ENCODE data around the gene COG2. TPM values are rescaled to one million over a fixed set of nuclear protein-coding genes. Genes with fewer than 3 reads are reported as not detected.
"Not testable (repeated sequence)": the region's sequence is repeated elsewhere in the genome, so short reads cannot be mapped to it uniquely, and the experiment has no call there.

COG2 gene
- total RNA-seq, 1 donor from 2014 or later, result 22.0 TPM

DNA sequence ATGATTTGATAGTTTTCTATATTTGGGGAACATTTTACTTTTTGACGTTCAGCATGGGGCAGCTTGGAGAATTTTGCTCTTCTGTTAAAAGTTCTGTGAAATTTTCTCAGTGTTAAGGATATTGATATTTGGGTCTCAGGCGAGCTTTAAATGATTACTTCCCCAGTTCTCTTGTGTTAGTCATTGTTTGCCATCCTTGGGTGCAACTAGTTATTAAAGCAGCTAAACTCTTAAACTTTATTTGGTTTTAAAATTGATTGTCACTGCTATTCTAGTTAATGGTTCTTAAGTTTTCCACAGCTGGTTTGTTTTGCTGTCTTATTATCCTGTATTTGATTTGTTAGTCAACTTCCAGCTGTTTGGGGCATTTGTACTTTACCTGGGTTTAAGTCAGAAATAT is 9.0 kb downstream of the COG2 start:
- H3K9me3 Mint-ChIP-seq (ENCODE audit: unreplicated experiment), result peaks cover 23% of the 10 kb centered on the region
- H3K27ac Mint-ChIP-seq (ENCODE audit: unreplicated experiment), result no peak overlapping the region
- H3K36me3 Mint-ChIP-seq (ENCODE audit: unreplicated experiment), result peaks cover 16% of the 10 kb centered on the region

DNA sequence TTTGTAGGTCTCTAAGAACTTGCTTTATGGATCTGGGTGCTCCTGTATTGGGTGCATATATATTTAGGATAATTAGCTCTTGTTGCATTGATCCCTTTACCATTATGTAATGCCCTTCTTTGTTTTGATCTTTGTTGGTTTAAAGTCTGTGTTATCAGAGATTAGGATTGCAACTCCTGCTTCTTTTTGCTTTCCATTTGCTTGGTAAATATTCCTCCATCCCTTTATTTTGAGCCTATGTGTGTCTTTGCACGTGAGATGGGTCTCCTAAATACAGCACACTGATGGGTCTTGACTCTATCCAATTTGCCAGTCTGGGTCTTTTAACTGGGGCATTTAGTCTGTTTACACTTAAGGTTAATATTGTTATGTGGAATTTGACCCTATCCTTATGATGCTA is 14.4 kb downstream of the COG2 start:
- DNase-seq (ENCODE audit: extremely low spot score, unreplicated experiment); H3K27me3 Mint-ChIP-seq (ENCODE audit: unreplicated experiment); H3K4me1 Mint-ChIP-seq (ENCODE audit: unreplicated experiment); H3K27ac Mint-ChIP-seq (ENCODE audit: unreplicated experiment); H3K4me3 Mint-ChIP-seq (ENCODE audit: unreplicated experiment): not testable (repeated sequence)
- H3K36me3 Mint-ChIP-seq (ENCODE audit: unreplicated experiment), result peaks cover 28% of the 10 kb centered on the region
- H3K9me3 Mint-ChIP-seq (ENCODE audit: unreplicated experiment), result peaks cover 10% of the 10 kb centered on the region

More for the DNA sequence above, 9.0 kb downstream of the COG2 start:
- H3K4me1 Mint-ChIP-seq (ENCODE audit: unreplicated experiment), result no peaks in the 10 kb centered on the region
- DNase-seq (ENCODE audit: extremely low spot score, unreplicated experiment), result no peak
- no peak overlapping the region for H3K4me3 Mint-ChIP-seq (ENCODE audit: unreplicated experiment)
- no peaks in the 10 kb centered on the region for H3K27me3 Mint-ChIP-seq (ENCODE audit: unreplicated experiment)
- TF ChIP-seq, protein P1, sequence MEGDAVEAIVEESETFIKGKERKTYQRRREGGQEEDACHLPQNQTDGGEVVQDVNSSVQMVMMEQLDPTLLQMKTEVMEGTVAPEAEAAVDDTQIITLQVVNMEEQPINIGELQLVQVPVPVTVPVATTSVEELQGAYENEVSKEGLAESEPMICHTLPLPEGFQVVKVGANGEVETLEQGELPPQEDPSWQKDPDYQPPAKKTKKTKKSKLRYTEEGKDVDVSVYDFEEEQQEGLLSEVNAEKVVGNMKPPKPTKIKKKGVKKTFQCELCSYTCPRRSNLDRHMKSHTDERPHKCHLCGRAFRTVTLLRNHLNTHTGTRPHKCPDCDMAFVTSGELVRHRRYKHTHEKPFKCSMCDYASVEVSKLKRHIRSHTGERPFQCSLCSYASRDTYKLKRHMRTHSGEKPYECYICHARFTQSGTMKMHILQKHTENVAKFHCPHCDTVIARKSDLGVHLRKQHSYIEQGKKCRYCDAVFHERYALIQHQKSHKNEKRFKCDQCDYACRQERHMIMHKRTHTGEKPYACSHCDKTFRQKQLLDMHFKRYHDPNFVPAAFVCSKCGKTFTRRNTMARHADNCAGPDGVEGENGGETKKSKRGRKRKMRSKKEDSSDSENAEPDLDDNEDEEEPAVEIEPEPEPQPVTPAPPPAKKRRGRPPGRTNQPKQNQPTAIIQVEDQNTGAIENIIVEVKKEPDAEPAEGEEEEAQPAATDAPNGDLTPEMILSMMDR (IDR thresholded peaks at IDR 0.05), result no peak

DNA sequence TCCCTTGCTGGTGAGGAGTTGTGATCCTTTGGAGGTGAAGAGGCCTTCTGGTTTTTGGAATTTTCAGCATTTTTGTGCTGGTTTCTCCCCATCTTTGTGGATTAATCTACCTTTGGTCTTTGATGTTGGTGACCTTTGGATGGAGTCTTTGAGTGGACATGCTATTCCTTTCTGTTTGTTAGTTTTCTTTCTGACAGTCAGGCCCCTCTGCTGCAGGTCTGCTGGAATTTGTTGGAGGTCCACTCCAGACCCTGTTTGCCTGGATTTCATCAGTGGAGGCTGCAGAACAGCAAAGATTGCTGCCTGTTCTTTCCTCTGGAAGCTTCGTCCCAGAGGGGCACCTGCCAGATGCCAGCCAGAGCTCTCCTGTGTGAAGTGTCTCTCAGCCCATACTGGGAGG is 15.8 kb downstream of the COG2 start:
- DNase-seq (ENCODE audit: extremely low spot score, unreplicated experiment); H3K9me3 Mint-ChIP-seq (ENCODE audit: unreplicated experiment); H3K27ac Mint-ChIP-seq (ENCODE audit: unreplicated experiment); H3K4me3 Mint-ChIP-seq (ENCODE audit: unreplicated experiment); H3K4me1 Mint-ChIP-seq (ENCODE audit: unreplicated experiment); H3K27me3 Mint-ChIP-seq (ENCODE audit: unreplicated experiment): not testable (repeated sequence)
- H3K36me3 Mint-ChIP-seq (ENCODE audit: unreplicated experiment), result peaks cover 32% of the 10 kb centered on the region

DNA sequence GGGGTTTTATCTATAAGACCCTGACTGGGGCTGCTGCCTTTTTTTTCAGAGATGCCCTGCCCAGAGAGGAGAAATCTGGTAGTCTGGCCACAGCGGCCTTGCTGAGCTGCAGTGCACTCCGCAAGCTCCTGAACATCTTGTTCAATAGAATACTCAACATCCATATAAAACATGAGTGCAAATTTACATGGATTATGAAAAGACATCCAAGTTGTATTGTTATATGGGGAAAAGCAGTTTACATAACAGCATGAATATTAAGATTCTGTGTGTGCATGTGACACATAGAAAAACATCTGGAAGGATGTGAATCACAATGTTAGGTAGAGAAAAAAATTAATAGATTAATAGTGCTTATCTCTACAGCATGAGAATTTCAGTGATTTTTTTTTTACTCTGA is 16.4 kb downstream of the COG2 start:
- TF ChIP-seq, protein P1 (IDR thresholded peaks at IDR 0.05), result no peak
- no peak overlapping the region for H3K27ac Mint-ChIP-seq (ENCODE audit: unreplicated experiment)
- H3K27me3 Mint-ChIP-seq (ENCODE audit: unreplicated experiment), result no peaks in the 10 kb centered on the region

DNA sequence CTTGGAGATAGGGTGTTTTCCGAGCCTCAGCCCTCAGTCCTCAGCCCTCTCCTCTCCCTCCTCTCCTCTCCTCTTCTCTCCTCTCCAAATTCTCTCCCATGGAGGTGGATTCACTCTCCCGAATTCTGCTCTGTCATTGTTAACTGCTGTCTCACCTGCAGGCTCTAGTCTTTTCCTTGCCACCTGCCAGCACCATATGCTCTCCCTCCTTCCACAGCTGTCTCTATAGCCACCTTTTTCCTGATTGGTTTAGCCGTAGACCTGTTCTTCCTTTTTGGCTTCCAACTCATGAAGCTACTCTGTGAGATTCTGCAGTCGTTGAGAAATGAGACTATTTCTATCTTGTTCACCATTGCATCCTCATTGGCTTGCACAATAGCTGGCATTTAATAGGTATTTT is 19.7 kb downstream of the COG2 start:
- H3K4me1 Mint-ChIP-seq (ENCODE audit: unreplicated experiment), result no peaks in the 10 kb centered on the region
- TF ChIP-seq, protein P1 (IDR thresholded peaks at IDR 0.05), result no peak
- no peaks in the 10 kb centered on the region for H3K9me3 Mint-ChIP-seq (ENCODE audit: unreplicated experiment)
- H3K36me3 Mint-ChIP-seq (ENCODE audit: unreplicated experiment), result peaks cover 48% of the 10 kb centered on the region
- H3K27ac Mint-ChIP-seq (ENCODE audit: unreplicated experiment), result no peak overlapping the region
- no peak for DNase-seq (ENCODE audit: extremely low spot score, unreplicated experiment)
- no peaks in the 10 kb centered on the region for H3K27me3 Mint-ChIP-seq (ENCODE audit: unreplicated experiment)
- no peak overlapping the region for H3K4me3 Mint-ChIP-seq (ENCODE audit: unreplicated experiment)

More for the DNA sequence above, 16.4 kb downstream of the COG2 start:
- H3K4me3 Mint-ChIP-seq (ENCODE audit: unreplicated experiment), result no peak overlapping the region
- H3K36me3 Mint-ChIP-seq (ENCODE audit: unreplicated experiment), result peaks cover 33% of the 10 kb centered on the region
- no peak for DNase-seq (ENCODE audit: extremely low spot score, unreplicated experiment)
- H3K9me3 Mint-ChIP-seq (ENCODE audit: unreplicated experiment), result peaks cover 7% of the 10 kb centered on the region
- no peaks in the 10 kb centered on the region for H3K4me1 Mint-ChIP-seq (ENCODE audit: unreplicated experiment)

DNA sequence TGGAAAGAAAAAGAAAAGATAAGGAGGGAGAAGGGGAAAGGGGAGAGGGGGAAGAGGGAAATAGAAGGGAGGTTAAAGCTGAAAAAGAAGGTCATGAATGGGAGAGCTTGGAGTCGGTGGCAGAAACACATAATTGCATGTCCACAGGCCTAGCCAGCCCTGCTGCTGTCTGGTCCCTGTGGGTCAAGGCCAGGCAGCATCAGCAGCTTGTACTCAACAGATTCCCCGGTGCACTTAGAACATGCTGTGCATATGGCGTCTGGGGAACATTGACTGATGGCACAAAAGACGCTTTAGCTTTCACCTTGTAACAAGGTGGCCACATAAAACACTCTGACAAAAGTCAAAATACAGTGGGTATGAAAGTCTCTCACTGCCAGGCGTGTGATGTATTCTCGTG is 25.9 kb downstream of the COG2 start:
- TF ChIP-seq, protein P1 (IDR thresholded peaks at IDR 0.05), result no peak
- no peaks in the 10 kb centered on the region for H3K9me3 Mint-ChIP-seq (ENCODE audit: unreplicated experiment)
- no peak overlapping the region for H3K4me3 Mint-ChIP-seq (ENCODE audit: unreplicated experiment)
- DNase-seq (ENCODE audit: extremely low spot score, unreplicated experiment), result no peak
- H3K36me3 Mint-ChIP-seq (ENCODE audit: unreplicated experiment), result peaks cover 57% of the 10 kb centered on the region
- no peak overlapping the region for H3K27ac Mint-ChIP-seq (ENCODE audit: unreplicated experiment)
- H3K4me1 Mint-ChIP-seq (ENCODE audit: unreplicated experiment), result no peaks in the 10 kb centered on the region
- H3K27me3 Mint-ChIP-seq (ENCODE audit: unreplicated experiment), result no peaks in the 10 kb centered on the region
